ENCODE results near the gene SLC37A1. TPM values are rescaled to one million over a fixed set of nuclear protein-coding genes. Genes with fewer than 3 reads are reported as not detected.

Gene SLC37A1
- total RNA-seq, 1 donor from 2014 or later: 13.5 TPM

DNA sequence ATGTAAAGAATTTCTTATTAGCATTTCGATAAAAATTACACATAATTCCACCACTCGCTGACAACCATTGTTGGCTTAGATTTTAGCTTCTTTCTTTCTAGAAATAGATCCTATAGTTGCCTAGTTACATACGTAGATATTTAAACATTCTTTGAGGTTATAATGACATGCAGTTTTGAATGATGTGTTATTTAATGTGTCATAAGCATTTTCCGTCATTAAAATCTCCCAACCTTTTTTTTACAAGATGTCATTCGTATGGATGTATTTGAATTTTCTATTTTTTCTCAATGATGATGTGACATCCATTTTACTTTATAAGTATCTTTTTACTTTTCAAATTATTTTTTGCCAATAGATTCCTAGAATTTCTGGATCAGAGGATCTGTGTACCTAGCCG, 44.7 kb downstream of the SLC37A1 start:
- Mint-ChIP-seq H3K27ac (ENCODE audit: unreplicated experiment) (no peak overlapping the region), H3K4me1 (ENCODE audit: unreplicated experiment) (peaks cover 10% of the 10 kb centered on the region), H3K27me3 (ENCODE audit: unreplicated experiment) (no peaks in the 10 kb centered on the region), H3K36me3 (ENCODE audit: unreplicated experiment) (peaks cover 20% of the 10 kb centered on the region), H3K4me3 (ENCODE audit: unreplicated experiment) (no peak overlapping the region), H3K9me3 (ENCODE audit: unreplicated experiment) (no peaks in the 10 kb centered on the region)
- TF ChIP-seq, protein P1, sequence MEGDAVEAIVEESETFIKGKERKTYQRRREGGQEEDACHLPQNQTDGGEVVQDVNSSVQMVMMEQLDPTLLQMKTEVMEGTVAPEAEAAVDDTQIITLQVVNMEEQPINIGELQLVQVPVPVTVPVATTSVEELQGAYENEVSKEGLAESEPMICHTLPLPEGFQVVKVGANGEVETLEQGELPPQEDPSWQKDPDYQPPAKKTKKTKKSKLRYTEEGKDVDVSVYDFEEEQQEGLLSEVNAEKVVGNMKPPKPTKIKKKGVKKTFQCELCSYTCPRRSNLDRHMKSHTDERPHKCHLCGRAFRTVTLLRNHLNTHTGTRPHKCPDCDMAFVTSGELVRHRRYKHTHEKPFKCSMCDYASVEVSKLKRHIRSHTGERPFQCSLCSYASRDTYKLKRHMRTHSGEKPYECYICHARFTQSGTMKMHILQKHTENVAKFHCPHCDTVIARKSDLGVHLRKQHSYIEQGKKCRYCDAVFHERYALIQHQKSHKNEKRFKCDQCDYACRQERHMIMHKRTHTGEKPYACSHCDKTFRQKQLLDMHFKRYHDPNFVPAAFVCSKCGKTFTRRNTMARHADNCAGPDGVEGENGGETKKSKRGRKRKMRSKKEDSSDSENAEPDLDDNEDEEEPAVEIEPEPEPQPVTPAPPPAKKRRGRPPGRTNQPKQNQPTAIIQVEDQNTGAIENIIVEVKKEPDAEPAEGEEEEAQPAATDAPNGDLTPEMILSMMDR (IDR thresholded peaks at IDR 0.05): no peak
- DNase-seq (ENCODE audit: extremely low spot score, unreplicated experiment): no peak

DNA sequence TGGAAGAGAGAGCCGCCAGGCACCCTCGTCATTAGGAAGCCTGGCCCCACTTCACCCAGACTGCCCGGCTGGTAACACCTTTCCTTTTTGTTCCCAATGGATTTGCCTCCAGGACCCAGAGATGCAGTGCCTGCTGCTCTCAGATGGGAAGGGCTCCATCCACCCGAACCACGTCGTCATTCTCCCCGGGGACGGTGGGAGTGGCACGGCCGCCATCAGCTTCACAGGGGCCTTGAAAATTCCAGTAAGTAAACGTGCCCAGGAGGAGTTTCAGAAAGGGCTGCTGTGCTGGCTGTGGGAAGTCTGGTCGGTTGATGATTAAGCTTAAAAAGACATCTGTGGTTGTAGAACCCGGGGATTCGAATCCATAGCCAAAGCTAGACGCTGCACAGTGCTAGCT, 45.2 kb downstream of the SLC37A1 start:
- Mint-ChIP-seq H3K27ac (ENCODE audit: unreplicated experiment) (no peak overlapping the region), H3K36me3 (ENCODE audit: unreplicated experiment) (peaks cover 24% of the 10 kb centered on the region), H3K4me1 (ENCODE audit: unreplicated experiment) (peaks cover 10% of the 10 kb centered on the region), H3K27me3 (ENCODE audit: unreplicated experiment) (no peaks in the 10 kb centered on the region), H3K4me3 (ENCODE audit: unreplicated experiment) (no peak overlapping the region), H3K9me3 (ENCODE audit: unreplicated experiment) (no peaks in the 10 kb centered on the region)
- TF ChIP-seq, protein P1 (IDR thresholded peaks at IDR 0.05): no peak
- no peak for DNase-seq (ENCODE audit: extremely low spot score, unreplicated experiment)

DNA sequence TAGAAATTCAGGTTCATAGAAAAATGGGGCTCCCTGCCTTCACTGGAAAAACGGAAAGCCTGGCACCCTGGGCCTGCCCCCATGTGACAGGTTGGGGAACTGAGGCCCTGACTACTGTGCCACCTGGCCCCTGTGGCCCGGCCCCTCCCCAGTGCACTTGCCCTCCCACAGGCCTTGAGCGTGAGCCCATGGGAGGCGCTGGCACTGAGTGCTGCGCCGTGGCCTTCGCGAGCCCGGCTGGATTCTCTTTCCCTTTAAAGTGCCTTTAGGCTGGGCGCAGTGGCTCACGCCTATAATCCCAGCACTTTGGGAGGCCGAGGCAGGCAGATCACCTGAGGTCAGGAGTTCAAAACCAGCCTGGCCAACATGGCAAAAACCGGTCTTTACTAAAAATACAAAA, 45.7 kb downstream of the SLC37A1 start:
- TF ChIP-seq, protein P1 (IDR thresholded peaks at IDR 0.05): no peak
- H3K9me3 Mint-ChIP-seq (ENCODE audit: unreplicated experiment): no peaks in the 10 kb centered on the region
- H3K36me3 Mint-ChIP-seq (ENCODE audit: unreplicated experiment): peaks cover 25% of the 10 kb centered on the region
- H3K4me1 Mint-ChIP-seq (ENCODE audit: unreplicated experiment): peaks cover 10% of the 10 kb centered on the region
- no peak for DNase-seq (ENCODE audit: extremely low spot score, unreplicated experiment)
- H3K27me3 Mint-ChIP-seq (ENCODE audit: unreplicated experiment): no peaks in the 10 kb centered on the region
- H3K4me3 Mint-ChIP-seq (ENCODE audit: unreplicated experiment): no peak overlapping the region
- H3K27ac Mint-ChIP-seq (ENCODE audit: unreplicated experiment): no peak overlapping the region

DNA sequence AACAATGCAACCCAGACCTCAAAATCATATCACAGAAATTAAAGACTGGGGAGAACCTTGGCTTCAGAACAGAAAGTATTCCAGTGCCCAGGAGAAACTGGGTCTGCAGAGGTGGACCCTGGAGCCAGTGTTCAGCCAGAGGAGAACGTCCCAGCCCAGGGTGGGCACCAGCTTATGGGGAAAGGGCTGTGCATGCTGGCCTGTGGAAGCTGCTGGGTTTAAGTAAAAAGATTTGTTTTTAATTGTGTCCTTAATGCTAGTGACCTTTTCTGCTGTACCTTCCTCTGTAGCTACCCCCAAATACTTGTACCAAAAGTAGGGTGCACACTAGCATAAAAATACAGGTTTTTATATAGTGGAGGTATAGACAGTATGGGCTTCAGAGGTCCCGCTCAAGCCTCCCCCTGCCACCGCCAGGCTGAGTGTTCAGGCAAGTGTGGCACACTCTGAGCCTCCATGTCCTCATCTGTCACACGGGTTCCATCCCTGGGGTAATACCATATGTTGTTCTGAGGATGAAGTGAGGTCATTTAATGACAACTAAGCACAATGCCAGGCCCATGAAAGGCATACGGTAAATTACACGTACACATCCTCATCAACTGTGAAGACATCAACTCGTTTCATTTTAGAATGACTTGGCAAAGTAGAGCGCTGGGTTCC, 47.0 kb downstream of the SLC37A1 start:
- Mint-ChIP-seq H3K27me3 (ENCODE audit: unreplicated experiment) (no peaks in the 10 kb centered on the region), H3K4me1 (ENCODE audit: unreplicated experiment) (peaks cover 10% of the 10 kb centered on the region), H3K9me3 (ENCODE audit: unreplicated experiment) (no peaks in the 10 kb centered on the region), H3K36me3 (ENCODE audit: unreplicated experiment) (peaks cover 26% of the 10 kb centered on the region), H3K27ac (ENCODE audit: unreplicated experiment) (no peak overlapping the region), H3K4me3 (ENCODE audit: unreplicated experiment) (no peak overlapping the region)
- DNase-seq (ENCODE audit: extremely low spot score, unreplicated experiment): no peak
- TF ChIP-seq, protein P1 (IDR thresholded peaks at IDR 0.05): no peak

DNA sequence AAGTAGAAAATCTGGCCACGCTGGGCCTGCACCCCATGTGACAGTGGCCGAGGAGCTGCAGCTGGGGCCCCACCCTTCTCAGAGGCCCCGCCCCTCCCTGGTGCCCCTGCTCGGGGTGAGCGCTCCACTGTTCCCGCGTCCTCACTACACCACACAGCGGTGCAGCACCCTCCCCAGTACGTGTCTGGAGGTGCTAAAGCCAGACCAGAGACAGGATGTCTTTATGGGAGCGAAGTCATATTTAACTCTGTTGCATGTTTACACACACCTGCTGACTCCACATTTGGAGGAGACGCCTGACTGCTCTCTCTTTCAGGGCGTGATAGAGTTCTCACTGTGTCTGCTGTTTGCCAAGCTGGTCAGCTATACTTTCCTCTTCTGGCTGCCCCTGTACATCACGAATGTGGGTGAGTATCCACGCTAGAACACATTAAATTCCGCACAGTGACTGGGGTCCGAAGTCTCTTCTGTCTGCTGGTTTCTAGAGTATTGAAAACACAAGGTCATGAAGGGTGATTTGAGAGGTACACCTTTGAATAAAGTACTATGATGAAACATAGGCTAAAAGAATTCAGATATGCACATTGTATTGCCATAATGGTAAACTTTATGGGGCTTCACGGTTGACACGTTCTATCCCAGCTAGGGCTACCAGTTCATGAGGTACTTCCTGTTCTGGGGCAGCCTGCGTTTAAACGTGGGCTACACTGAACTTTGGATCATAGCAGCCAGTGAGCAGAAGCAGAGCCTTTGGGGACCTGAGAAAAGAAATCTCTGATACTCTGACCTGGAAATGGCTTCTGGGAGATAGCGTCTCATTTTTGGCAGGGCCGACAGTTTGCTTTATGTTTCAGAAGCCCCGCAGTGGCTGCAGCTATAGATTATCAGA, 48.4 kb downstream of the SLC37A1 start:
- no peak overlapping the region for H3K27ac Mint-ChIP-seq (ENCODE audit: unreplicated experiment)
- H3K4me3 Mint-ChIP-seq (ENCODE audit: unreplicated experiment): no peak overlapping the region
- H3K36me3 Mint-ChIP-seq (ENCODE audit: unreplicated experiment): peaks cover 27% of the 10 kb centered on the region
- H3K9me3 Mint-ChIP-seq (ENCODE audit: unreplicated experiment): no peaks in the 10 kb centered on the region
- H3K27me3 Mint-ChIP-seq (ENCODE audit: unreplicated experiment): no peaks in the 10 kb centered on the region
- TF ChIP-seq, protein P1 (IDR thresholded peaks at IDR 0.05): no peak
- peaks cover 8% of the 10 kb centered on the region for H3K4me1 Mint-ChIP-seq (ENCODE audit: unreplicated experiment)
- no peak for DNase-seq (ENCODE audit: extremely low spot score, unreplicated experiment)

Data from osteocyte (in vitro differentiated cells).